GM13977 (cell line): Measurements from ENCODE around the gene DNAJC5.

Experiments used
- DNase-seq: peaks from one replicate; pipeline ENCODE4 v3.0.0; 2012; ENCODE audit warnings: low spot score
- in situ Hi-C: fragments of 300-500 bp; cut with MboI; formaldehyde crosslinking; loops from one replicate; pipeline ENCODE4 v1.12.0; 2022; ENCODE audit warnings: low sequenced_read_pairs, low pct_unique_long_range_greater_than_20kb, mixed read lengths, inconsistent platforms; ENCODE audit not compliant: unreplicated experiment
- TF ChIP-seq, protein P1 (sequence below): IDR thresholded peaks from 2 replicates; pipeline ENCODE4 v1.5.1; 2012; ENCODE audit warnings: mild to moderate bottlenecking, control low read depth; ENCODE audit not compliant: insufficient read depth; ENCODE audit errors: extremely low read depth, missing control alignments

The DNAJC5 gene

DNA sequence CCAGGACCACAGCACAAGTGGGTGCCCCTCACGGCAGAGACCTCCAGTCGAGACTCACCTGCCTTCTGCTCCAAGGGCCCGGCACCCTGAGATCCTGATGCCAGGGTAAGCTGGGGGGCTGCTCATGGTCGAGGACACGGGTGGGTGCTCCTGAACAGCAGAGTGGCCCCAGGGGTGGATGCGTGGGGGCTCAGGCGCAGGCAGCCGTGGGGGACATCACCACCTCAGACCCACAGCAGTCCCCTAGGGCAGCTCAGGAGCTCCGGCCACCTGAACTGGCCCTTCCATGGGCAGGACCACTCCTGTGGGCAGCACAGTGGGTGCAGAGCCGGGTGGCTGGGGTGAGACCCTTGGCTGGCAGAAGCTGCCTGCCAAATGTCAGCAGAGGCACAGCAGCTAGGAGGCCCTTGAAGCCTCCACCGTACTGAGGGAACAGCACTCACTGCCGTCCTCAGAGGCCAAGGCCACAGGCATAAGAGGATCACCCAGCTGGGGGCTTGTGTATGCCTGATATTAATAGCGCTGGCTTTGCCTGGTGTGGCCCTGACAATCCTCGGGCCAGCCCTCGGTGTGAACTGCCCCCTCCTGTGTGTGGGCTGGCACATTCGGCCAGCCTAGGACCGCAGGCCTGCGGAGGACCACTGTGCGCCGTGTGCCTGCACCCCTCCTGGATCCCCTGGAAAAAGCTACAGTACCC is 55.9 kb downstream of the DNAJC5 start:
- in situ Hi-C loops: no loop called here
- TF ChIP-seq, protein P1, sequence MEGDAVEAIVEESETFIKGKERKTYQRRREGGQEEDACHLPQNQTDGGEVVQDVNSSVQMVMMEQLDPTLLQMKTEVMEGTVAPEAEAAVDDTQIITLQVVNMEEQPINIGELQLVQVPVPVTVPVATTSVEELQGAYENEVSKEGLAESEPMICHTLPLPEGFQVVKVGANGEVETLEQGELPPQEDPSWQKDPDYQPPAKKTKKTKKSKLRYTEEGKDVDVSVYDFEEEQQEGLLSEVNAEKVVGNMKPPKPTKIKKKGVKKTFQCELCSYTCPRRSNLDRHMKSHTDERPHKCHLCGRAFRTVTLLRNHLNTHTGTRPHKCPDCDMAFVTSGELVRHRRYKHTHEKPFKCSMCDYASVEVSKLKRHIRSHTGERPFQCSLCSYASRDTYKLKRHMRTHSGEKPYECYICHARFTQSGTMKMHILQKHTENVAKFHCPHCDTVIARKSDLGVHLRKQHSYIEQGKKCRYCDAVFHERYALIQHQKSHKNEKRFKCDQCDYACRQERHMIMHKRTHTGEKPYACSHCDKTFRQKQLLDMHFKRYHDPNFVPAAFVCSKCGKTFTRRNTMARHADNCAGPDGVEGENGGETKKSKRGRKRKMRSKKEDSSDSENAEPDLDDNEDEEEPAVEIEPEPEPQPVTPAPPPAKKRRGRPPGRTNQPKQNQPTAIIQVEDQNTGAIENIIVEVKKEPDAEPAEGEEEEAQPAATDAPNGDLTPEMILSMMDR: no peak
- no peak for DNase-seq

DNA sequence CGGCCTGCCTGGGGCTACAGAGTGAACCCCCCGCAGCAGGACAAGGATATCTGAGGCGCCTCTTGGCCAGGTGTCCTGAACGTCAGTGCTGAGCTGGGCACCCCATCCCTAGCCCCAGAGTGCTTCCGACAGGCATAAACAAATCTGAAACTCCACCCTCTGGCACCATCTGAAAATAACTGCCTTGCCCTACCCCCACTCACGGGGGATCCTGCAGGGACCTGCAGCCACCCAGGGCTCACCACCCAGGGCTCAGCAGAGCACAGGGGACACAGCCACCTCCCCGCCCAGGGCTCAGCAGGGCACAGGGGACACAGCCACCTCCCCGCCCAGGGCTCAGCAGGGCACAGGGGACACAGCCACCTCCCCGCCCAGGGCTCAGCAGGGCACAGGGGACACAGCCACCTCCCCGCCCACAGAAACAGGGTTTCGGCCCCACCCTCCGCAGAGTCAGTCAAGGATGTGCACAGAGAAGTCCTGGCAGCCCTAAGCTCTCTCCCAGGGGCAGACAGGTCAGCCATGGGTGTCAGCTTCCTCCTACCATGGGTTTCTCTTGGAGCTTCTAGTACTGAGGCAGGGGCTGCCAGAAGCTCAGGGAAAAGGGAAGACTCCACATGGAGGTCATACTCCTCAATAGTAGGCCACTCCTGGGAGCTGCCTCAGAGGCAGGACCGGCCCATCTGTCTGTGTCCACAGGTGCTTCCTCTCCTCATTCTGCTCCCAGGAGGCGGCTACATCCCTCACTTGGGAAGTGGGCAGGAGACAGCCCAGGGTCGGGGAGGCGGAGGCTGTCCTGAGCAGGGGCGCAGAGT is 56.7 kb downstream of the DNAJC5 start:
- TF ChIP-seq, protein P1: no peak
- no peak for DNase-seq
- in situ Hi-C loops: no loop called here

DNA sequence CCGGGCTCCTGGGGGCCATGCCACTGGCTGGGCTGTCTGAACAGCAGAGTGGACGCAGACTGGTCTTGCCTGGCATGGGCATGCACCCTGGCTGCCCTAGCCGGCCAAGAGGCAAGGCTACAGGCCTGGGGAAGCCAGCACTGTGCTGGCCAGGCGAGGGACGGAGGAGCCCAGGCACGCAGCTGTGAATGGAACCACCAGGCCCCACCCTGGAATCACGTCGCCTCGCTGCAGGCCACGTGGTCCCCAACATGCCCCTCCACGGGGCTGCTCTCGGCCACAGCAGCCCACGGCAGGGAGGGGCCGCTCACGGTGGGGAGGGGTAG is 57.2 kb downstream of the DNAJC5 start:
- DNase-seq: no peak
- TF ChIP-seq, protein P1: no peak
- in situ Hi-C loops: no loop called here

DNA sequence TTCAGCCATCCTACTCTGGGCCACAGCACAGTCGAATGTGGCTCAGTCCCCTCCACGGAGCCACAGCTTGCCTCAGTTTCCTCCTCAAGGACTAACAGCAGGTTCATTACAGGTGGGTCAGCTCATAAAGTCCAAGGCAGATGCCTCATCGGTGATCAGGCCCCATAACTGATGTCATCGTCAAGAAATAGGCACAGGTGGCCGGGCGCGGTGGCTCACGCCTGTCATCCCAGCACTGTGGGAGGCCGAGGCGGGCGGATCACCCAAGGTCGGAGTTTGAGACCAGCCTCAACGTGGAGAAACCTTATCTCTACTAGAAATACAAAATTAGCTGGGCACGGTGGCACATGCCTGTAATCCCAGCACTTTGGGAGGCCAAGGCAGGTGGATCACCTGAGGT is 57.8 kb downstream of the DNAJC5 start:
- TF ChIP-seq, protein P1: no peak
- in situ Hi-C loops: no loop called here
- no peak for DNase-seq

DNA sequence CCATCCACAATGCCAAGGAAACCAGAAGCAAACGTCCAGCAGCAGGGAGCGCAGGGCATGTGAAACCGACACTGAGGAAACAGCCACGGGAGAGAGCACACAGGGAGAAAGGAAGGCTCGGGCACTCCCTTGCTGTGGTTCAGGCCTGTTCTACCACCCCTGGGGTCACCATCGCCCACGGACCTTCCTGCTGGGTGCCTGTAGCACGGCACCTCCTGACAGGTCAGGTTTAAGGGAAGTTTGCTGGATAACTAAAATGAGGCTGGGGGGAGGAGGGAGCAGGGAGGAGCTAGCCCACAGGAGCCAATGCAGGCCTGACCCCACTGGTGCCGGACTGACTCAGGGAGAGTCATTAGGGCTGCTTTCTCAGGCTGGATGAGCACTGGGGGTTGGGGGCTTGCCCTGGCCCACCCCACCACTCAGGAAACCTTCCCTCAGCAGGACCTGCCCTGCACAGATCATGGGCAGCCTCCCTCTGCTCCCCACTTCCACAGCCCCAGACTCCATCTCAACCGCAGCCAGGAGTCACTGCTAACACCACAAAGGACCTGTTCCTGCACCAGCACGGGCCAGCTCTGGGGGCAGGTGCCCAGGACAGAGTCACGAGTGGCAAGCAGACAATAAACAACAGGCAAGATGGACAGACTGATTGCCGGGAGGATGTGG is 59.0 kb downstream of the DNAJC5 start:
- in situ Hi-C loops: no loop called here
- TF ChIP-seq, protein P1: no peak
- no peak for DNase-seq

DNA sequence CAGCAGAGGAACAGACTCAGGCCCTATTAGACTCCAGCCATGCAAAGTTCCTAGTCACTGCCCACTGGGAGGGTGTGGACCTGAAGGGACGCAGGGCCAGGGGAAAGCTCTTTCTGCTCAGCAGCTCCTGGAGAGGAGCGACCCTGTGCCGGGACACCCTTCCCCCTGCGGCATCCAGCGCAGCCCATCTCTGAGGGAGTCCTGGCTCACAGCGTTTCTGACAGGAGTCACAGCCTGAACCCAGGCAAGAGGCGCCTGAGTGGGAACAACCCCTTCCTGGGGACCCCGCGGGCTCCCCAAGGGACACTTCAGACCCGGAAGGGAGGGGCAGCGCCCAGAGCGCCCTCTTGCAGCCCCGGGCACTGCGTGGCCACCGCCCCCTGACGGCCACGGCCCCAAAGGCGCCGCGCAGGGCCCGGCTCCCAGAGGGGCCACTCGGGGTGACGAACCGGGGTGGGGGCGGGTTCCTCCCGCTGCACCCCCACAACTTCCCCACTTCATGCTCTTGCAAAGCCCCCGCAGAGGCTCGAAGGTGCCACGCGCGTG is 60.4 kb downstream of the DNAJC5 start:
- peak; percentile 78 for DNase-seq
- in situ Hi-C loops: no loop called here
- TF ChIP-seq, protein P1: peak; percentile 61
